H9 (cell line): ENCODE results near the gene TLK2. TPM values are rescaled to one million over a fixed set of nuclear protein-coding genes. Genes with fewer than 3 reads are reported as not detected.
A peak's percentile ranks its signal among the peaks of the same experiment; 100 is the strongest.
"Not testable (repeated sequence)": the region's sequence is repeated elsewhere in the genome, so short reads cannot be mapped to it uniquely, and the experiment has no call there.

Experiments used
- DNase-seq: peaks from one replicate; pipeline ENCODE4 v3.0.0-alpha.2; 2017
- H2AFZ ChIP-seq: one replicate; pipeline ENCODE4 v1.6.1; 2013; ENCODE audit warnings: mild to moderate bottlenecking, low read length, control low read depth, moderate library complexity
- H2AK5ac ChIP-seq: 2 replicates; pipeline ENCODE4 v1.6.1; 2013; ENCODE audit warnings: low read length, control low read depth, mixed read lengths; ENCODE audit not compliant: insufficient read length
- H2BK120ac ChIP-seq: one replicate; pipeline ENCODE4 v1.6.1; 2013; ENCODE audit warnings: low read depth, mild to moderate bottlenecking, low read length, control low read depth, inconsistent platforms; ENCODE audit not compliant: poor library complexity, severe bottlenecking
- H2BK12ac ChIP-seq: 2 replicates; pipeline ENCODE4 v1.6.1; 2013; ENCODE audit warnings: low read length, control low read depth, mixed read lengths, low read depth; ENCODE audit not compliant: insufficient read length
- H2BK15ac ChIP-seq: 2 replicates; pipeline ENCODE4 v1.6.1; 2013; ENCODE audit warnings: low read depth, low read length, control low read depth
- H2BK20ac ChIP-seq: one replicate; pipeline ENCODE4 v1.6.1; 2013; ENCODE audit warnings: low read depth, mild to moderate bottlenecking, low read length, control low read depth, inconsistent platforms; ENCODE audit not compliant: poor library complexity, severe bottlenecking
- H2BK5ac ChIP-seq: 2 replicates; pipeline ENCODE4 v1.6.1; 2013; ENCODE audit warnings: low read length, control low read depth, mixed read lengths; ENCODE audit not compliant: insufficient read length
- H3K14ac ChIP-seq: 2 replicates; pipeline ENCODE4 v1.6.1; 2013; ENCODE audit warnings: low read length, control low read depth; ENCODE audit not compliant: insufficient read depth
- H3K18ac ChIP-seq: 2 replicates; pipeline ENCODE4 v1.6.1; 2013; ENCODE audit warnings: low read depth, mild to moderate bottlenecking, mixed read lengths, low read length, control low read depth; ENCODE audit not compliant: insufficient read length
- H3K23ac ChIP-seq: 2 replicates; pipeline ENCODE4 v1.6.1; 2013; ENCODE audit warnings: low read length, control low read depth, mixed read lengths, low read depth; ENCODE audit not compliant: insufficient read length
- H3K23me2 ChIP-seq: 2 replicates; pipeline ENCODE4 v1.6.1; 2013; ENCODE audit warnings: low read depth, mild to moderate bottlenecking, mixed read lengths, low read length, control low read depth; ENCODE audit not compliant: insufficient read length, poor library complexity, severe bottlenecking
- H3K27ac ChIP-seq: 2 replicates; pipeline ENCODE4 v1.5.1; 2013; ENCODE audit warnings: low read length, control low read depth, mixed read lengths, low read depth; ENCODE audit not compliant: insufficient read length
- H3K27me3 ChIP-seq: 2 replicates; pipeline ENCODE4 v1.6.1; 2013; ENCODE audit warnings: low read length, control low read depth, inconsistent platforms; ENCODE audit not compliant: insufficient read depth
- H3K4ac ChIP-seq: 2 replicates; pipeline ENCODE4 v1.6.1; 2013; ENCODE audit warnings: low read depth, mild to moderate bottlenecking, control low read depth, inconsistent platforms, low read length, moderate library complexity
- H3K4me1 ChIP-seq: 2 replicates; pipeline ENCODE4 v1.6.1; 2013; ENCODE audit warnings: low read length, control low read depth, inconsistent platforms; ENCODE audit not compliant: insufficient read depth
- H3K4me2 ChIP-seq: 2 replicates; pipeline ENCODE4 v1.6.1; 2013; ENCODE audit warnings: low read length, control low read depth, mixed read lengths; ENCODE audit not compliant: insufficient read length, insufficient read depth
- H3K56ac ChIP-seq: 2 replicates; pipeline ENCODE4 v1.6.1; 2013; ENCODE audit warnings: low read depth, mild to moderate bottlenecking, mixed read lengths, low read length, control low read depth; ENCODE audit not compliant: insufficient read length
- H3K79me1 ChIP-seq: 2 replicates; pipeline ENCODE4 v1.6.1; 2013; ENCODE audit warnings: low read depth, mild to moderate bottlenecking, moderate library complexity, low read length, control low read depth, inconsistent platforms; ENCODE audit not compliant: insufficient read depth, poor library complexity, severe bottlenecking
- H3K79me2 ChIP-seq: 2 replicates; pipeline ENCODE4 v1.6.1; 2013; ENCODE audit warnings: low read length, control low read depth, inconsistent platforms; ENCODE audit not compliant: insufficient read depth
- H3K9ac ChIP-seq: 2 replicates; pipeline ENCODE4 v1.6.1; 2013; ENCODE audit warnings: low read length, control low read depth, mixed read lengths; ENCODE audit not compliant: insufficient read length; ENCODE audit errors: extremely low read depth
- H3K9me3 ChIP-seq: one replicate; pipeline ENCODE4 v1.6.1; 2013; ENCODE audit warnings: low read depth, low read length, inconsistent platforms; ENCODE audit not compliant: control insufficient read depth
- H3T11ph ChIP-seq: one replicate; pipeline ENCODE4 v1.6.1; 2013; ENCODE audit warnings: mild to moderate bottlenecking, low read length, control low read depth, inconsistent platforms
- H4K20me1 ChIP-seq: one replicate; pipeline ENCODE4 v1.6.1; 2013; ENCODE audit not compliant: control insufficient read depth, insufficient read length, insufficient read depth
- H4K5ac ChIP-seq: 2 replicates; pipeline ENCODE4 v1.6.1; 2013; ENCODE audit warnings: low read depth, mild to moderate bottlenecking, mixed read lengths, low read length, control low read depth; ENCODE audit not compliant: insufficient read length
- H4K8ac ChIP-seq: replicated peaks from 2 replicates; pipeline ENCODE4 v1.6.1; 2013; ENCODE audit warnings: low read length, control low read depth, mixed read lengths, low read depth; ENCODE audit not compliant: insufficient read length
- H4K91ac ChIP-seq: 2 replicates; pipeline ENCODE4 v1.6.1; 2013; ENCODE audit warnings: low read depth, mild to moderate bottlenecking, moderate library complexity, mixed read lengths, low read length, control low read depth; ENCODE audit not compliant: insufficient read length
- H3K27ac Mint-ChIP-seq, 3 experiments: 2 replicates in 2 of 3; 3 replicates in 1 of 3; pipeline ENCODE4 v1.8.0; 2020 to 2021; ENCODE audit warnings: mixed read lengths in 3 of 3, mild to moderate bottlenecking in 1 of 3, moderate library complexity in 1 of 3
- H3K27me3 Mint-ChIP-seq: 2 replicates; pipeline ENCODE4 v1.8.0; 2021; ENCODE audit warnings: low read depth, mild to moderate bottlenecking, moderate library complexity, mixed read lengths
- H3K36me3 Mint-ChIP-seq, 3 experiments: 2 replicates in 2 of 3; 3 replicates in 1 of 3; pipeline ENCODE4 v1.8.0; 2020 to 2021; ENCODE audit warnings: low read depth in 3 of 3, mixed read lengths in 3 of 3; ENCODE audit not compliant: insufficient read depth in 1 of 3
- H3K4me1 Mint-ChIP-seq, 2 experiments: 2 replicates each; pipeline ENCODE4 v1.8.0; 2020; ENCODE audit warnings: mixed read lengths in 2 of 2
- H3K4me3 Mint-ChIP-seq, 2 experiments: 2 replicates in 1 of 2; 3 replicates in 1 of 2; pipeline ENCODE4 v1.8.0; 2020 to 2021; ENCODE audit warnings: mild to moderate bottlenecking in 2 of 2, mixed read lengths in 2 of 2, moderate library complexity in 1 of 2
- H3K9me3 Mint-ChIP-seq, 2 experiments: 2 replicates in 1 of 2; 3 replicates in 1 of 2; pipeline ENCODE4 v1.8.0; 2020; ENCODE audit warnings: mild to moderate bottlenecking in 2 of 2, mixed read lengths in 2 of 2, moderate library complexity in 1 of 2
- WGBS: extraction: QIAGEN DNeasy Blood & Tissue Kit; methylation state at CpG from one replicate; pipeline ENCODE4 v1.1.7; 2013; ENCODE audit warnings: missing lambda C conversion rate, low lambda C conversion rate, mixed read lengths; ENCODE audit not compliant: insufficient read length; ENCODE audit errors: extremely low coverage; 5-methylcytosine and 5-hydroxymethylcytosine counted together
- total RNA-seq: library from RNA; stranded (reverse); gene quantifications from 2 replicates; pipeline ENCODE4 v1.2.1, GENCODE V29; 2021

TLK2 gene
- total RNA-seq, 1 experiment from 2014 or later: 63.7 TPM

GRCh38 chr17:62453656-62454055, 25.0 kb upstream of the TLK2 start:
- H3K27me3 ChIP-seq: not testable (repeated sequence)

GRCh38 chr17:62454111-62454510, 24.5 kb upstream of the TLK2 start:
- H3K27me3 Mint-ChIP-seq, H3K9me3 Mint-ChIP-seq, H3K27me3 ChIP-seq, H3K9me3 ChIP-seq, H3K4me2 ChIP-seq, H2BK15ac ChIP-seq, H3K79me2 ChIP-seq, H2BK12ac ChIP-seq, H4K91ac ChIP-seq, H3K27ac ChIP-seq, H3K4ac ChIP-seq, DNase-seq, H2BK120ac ChIP-seq, H3K4me1 ChIP-seq, H2AFZ ChIP-seq, H4K20me1 ChIP-seq, H2AK5ac ChIP-seq, H3K14ac ChIP-seq, H4K8ac ChIP-seq, H4K5ac ChIP-seq, H3K23me2 ChIP-seq, H3K79me1 ChIP-seq, H3K9ac ChIP-seq, H3T11ph ChIP-seq, H3K18ac ChIP-seq, H2BK5ac ChIP-seq, H3K4me3 Mint-ChIP-seq, H3K23ac ChIP-seq, H3K4me1 Mint-ChIP-seq, H2BK20ac ChIP-seq, H3K56ac ChIP-seq: not testable (repeated sequence)
- peak overlapping the region in 1 of 3 experiments; percentile 48; a peak in 2 of 7 replicates for H3K27ac Mint-ChIP-seq
- no CpG with 5 or more reads among the region's 3 CpGs for WGBS
- peaks cover 2 to 12% (median 2%) of the 10 kb centered on the region in 3 experiments; a peak in 5 of 7 replicates for H3K36me3 Mint-ChIP-seq

More at GRCh38 chr17:62453656-62454055, 25.0 kb upstream of the TLK2 start:
- H3T11ph ChIP-seq, DNase-seq, H3K79me1 ChIP-seq, H3K9me3 ChIP-seq, H2BK15ac ChIP-seq, H3K23me2 ChIP-seq, H3K4me1 Mint-ChIP-seq, H3K4me1 ChIP-seq, H3K18ac ChIP-seq, H3K9me3 Mint-ChIP-seq, H2BK120ac ChIP-seq, H2BK20ac ChIP-seq, H4K91ac ChIP-seq, H2BK12ac ChIP-seq, H3K56ac ChIP-seq, H4K20me1 ChIP-seq, H3K9ac ChIP-seq, H4K5ac ChIP-seq, H3K14ac ChIP-seq, H3K27ac ChIP-seq, H2AFZ ChIP-seq, H3K23ac ChIP-seq, H3K79me2 ChIP-seq, H3K4me3 Mint-ChIP-seq, H3K27me3 Mint-ChIP-seq, H3K4me2 ChIP-seq, H2AK5ac ChIP-seq, H3K4ac ChIP-seq, H4K8ac ChIP-seq, H2BK5ac ChIP-seq: not testable (repeated sequence)
- WGBS: no CpG with 5 or more reads among the region's 4 CpGs
- peaks cover 5 to 15% (median 6%) of the 10 kb centered on the region in 3 experiments; a peak in 6 of 7 replicates for H3K36me3 Mint-ChIP-seq
- peak overlapping the region in 1 of 3 experiments; percentile 67; a peak in 2 of 7 replicates for H3K27ac Mint-ChIP-seq
